ENCODE measurements around the gene VPS54.

Gene VPS54

DNA sequence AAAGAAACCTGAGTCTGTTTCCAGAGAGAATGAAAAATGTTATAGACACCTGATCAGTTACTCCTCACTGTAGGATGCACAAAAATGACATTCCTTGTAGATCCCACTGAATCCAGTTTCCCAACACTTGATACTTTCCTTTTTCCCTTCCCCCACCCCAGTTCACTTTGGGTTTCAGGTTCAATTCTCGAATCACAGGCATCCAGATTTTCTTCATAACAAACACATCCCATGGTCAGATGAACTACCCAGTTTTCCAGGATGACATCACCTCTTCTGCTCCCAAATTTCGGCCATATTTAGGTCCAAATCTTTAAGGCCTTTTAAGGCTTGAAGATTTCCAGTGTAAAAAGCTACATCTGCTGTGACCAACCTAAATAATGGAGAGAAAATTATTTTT lies 126.1 kb downstream of the VPS54 start:
- DNase-seq, result no peak

DNA sequence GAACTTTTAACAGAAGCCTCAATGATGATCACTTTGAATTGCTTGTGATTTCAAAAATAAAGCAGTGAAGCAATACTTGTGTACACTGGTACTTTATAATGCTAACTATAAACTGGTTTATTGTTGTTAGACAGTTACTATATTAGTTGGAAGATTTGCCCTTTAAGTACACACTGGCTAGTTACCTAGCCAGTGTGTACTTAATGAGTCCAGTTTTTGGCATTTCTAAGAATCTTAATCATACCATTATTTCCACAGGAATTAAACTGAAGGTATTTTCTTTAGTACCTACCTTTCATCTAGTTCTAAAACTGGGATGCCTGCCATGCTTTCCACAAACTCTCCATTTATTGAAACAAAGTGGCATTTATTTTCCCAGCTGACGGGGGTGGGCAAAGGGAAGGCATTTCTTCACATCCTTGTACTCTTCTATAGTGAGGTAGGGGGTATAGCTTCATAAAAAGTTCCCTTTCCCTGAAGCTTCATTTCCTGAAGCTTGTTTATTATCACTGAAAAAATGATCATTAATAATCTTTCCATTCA lies 127.7 kb downstream of the VPS54 start:
- no peak for DNase-seq

DNA sequence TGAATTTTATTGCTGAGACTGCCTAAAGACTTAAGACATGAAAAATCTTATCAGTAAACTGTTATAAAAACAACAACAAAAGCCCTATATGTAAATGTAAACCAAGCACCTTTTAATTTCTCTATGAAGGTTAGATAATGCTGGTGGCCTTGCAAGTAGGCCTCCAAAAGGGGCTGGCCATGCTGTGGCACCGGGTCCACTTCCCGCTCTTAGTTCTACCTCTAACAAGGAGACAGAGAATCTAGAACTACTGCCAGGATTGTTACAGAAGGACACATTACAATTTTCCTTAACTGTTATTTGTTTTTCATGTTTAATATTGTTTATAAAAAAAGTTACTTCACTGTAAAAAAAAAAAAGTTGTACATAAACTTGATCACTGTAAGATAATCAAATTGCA lies 128.6 kb downstream of the VPS54 start:
- no peak for DNase-seq

DNA sequence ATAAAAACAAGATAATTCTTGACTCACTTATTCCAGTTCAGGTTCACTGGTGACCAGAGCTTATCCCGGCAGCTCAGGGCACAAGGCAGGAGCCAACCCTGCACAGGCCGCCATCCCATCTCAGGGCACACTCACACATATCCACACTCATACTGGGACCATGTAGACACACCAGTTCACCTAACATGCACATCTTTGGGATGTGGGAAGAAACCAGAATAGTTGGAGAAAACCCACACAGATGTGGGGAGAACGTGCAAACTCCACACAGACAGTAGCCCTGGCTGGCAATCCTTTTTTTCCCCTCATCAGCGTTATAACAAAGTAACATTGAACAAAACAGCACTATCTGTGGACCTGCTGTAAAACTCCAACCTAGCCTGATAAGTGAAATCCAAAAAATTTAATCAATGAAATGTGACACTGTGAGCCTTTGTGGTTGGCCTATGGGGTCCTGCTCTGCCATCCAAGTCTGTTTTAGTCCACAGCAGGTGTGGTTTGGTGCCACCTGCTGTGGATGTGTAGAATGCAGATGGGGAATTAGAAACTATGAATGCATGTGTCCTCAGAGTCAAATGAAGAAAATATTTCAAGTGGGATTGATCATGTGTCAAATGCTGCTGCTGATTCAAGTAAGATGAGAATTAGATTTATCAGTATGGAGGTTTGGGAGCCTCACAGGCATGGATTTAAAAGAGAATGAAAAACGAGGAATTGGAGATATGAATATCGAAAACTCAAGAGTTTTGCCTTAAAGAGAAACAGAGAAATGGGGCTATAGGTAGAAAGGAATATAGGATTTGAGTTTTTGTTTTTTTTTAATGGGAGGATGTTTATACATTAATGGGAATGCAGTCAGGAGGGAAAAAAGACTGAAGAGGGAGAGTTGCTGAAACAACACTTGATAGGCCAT lies 130.5 kb downstream of the VPS54 start:
- peak; percentile 51 for DNase-seq

DNA sequence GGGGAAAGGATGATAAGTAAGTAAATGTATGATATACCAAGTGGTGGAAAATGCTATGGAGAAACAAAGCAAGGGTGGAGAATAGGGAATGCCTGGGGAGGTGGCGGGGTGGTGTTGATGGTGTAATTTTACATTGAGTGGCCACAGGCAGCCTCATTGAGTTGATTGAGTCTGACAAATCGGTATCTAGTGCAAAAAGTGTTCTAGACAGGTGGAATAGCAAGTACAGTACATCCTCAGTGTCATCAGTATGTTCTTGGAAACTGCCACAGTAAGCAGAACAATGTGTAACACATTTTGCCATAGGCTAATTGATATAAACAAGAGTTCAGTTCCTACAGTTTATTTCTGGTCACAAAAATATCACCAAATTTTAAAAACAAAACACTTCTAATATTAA lies 131.2 kb downstream of the VPS54 start:
- no peak for DNase-seq

DNA sequence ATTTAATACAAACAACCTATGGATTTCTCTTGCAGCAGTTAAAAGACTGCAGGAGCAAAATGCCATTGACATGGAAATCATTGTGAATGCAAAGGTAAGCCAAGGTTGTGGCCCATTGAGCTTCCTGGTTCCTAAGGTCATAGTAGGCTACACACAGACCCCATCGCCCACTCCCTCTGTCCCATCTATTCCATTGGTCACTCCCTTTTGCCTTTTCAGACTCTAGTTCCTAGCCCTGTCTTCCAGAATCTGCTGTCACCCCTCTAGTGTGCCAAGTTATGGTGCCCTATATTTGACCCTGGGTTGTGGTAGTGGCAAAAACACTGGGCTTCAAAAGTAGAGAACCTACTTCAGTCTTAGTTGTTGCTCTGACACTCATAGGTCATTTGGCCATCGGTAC lies 132.8 kb downstream of the VPS54 start:
- DNase-seq, result no peak

DNA sequence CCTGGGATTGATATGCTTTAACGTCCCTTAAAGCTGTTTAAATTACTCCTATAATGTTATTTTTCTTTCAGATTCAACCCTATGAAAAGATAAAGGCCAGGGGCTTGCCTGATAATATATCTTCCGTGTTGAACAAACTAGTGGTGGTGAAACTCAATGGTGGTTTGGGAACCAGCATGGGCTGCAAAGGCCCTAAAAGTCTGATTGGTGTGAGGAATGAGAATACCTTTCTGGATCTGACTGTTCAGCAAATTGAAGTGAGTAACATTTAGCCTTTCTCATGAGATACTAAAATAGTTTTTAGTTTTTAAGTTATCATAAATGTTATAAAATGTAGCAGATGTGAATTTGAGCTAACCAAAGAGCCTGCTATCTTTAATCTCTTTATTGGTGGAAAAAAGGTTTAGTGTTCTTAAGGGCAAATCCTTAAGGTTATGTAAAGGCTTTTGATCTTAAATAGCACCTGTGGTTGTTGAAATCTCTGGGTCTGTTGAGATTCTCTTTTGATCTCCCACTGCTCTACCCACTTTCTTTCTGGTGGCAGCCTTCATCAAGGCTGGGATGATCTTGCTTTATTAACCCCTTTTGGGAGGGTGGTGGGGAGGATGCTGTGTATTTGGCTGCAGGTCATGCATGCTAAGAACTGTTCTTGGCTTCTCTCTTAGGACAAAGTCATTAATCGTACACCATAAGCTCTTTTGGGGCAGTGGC lies 136.7 kb downstream of the VPS54 start:
- DNase-seq, result no peak

DNA sequence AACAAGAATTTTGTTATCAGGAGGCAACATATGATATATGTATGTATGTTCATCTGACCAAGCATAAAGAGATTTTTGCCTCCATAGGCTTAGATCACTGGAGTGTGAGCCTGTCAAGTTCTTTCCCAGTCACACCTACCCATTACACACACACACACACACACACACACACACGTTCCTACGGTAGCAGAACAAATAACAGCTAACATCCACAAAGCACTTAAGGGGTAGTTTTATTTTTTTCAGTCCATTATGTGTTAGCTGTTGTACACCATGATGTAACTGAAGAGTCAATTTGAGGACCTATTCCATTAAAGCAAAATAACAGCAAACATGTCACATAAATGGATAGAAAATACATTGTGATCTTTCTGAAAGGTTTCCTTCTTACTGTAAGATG lies 138.0 kb downstream of the VPS54 start:
- no peak for DNase-seq

DNA sequence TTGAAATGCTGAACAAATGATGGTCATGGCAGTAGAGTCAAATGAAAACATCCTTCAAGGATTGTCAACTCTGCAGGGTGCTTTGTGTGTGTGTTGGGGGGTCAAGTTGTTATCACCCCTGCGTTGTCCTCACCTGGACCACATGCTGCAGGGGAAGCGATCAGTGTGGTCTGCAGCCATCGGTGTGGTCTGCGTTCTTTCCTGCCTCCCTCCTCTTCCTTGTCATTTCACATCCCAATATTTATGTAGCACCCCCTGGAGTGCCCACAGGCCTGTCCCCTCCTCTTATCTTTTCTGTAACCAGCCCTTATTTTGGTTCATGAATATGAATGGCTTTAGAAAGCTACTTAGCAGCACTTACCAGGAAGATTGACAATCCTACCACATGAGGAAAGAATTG lies 138.6 kb downstream of the VPS54 start:
- DNase-seq, result no peak

DNA sequence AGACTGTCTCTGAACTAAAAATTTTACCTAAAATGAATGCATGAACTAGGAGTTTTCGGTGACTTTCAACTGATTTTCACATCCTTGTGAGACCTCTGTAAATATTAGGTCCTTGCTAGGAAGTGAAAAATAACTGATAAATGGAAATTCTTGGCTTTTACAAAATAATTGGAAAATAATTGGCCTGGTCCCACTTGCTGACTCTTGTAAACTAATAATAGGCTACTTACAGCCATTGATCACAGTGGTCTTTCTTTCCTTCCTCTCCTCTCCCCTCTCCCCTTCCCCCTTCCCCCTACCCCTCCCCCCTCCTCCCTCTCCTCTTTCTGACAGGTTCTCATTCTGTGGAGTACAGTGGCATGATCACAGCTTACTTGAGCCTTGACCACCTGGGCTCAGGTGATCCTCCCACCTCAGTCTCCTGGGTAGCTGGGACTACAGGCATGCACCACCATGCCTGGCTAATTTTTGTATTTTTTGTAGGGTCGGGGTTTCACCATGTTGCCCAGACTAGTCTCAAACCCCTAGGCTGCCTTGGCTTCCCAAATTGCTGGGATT lies 139.3 kb downstream of the VPS54 start:
- no peak for DNase-seq

DNA sequence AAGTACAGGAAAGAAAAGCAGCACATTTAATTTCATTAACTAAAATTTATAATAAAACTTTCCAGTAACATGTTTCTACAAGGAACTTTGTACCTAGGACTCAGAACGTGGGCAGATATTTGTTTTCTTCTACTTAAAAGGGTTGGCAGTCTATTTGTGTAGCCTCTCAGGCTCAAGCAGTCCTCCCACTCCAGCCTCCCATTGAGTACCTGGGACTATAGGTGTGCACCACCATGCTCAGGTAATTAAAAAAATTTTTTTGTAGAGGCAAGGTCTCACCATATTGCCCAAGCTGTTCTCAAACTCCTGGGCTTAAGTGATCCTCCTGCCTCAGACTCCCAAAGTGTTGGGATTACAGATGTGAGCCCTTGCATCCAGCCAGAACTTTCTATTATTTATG lies 140.7 kb downstream of the VPS54 start:
- no peak for DNase-seq

DNA sequence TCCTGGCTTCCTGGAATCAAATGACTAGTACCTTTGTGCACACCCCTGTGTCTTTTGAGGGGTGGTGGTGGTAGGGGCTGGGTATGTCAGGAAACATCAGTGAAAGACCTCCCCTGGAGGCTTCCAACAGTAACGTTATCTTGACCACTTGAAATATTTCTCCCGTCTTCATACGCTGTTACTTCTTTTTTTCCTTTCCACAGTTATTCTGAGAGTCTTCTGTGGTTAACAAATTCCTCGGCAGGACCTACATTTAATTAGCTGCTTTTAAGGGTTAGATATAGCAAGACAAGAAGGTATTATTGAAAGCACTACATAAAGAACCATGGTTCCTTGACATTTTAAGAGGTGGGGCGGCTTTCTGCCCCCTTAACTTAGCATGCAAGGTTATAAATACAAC lies 142.9 kb downstream of the VPS54 start:
- no peak for DNase-seq

DNA sequence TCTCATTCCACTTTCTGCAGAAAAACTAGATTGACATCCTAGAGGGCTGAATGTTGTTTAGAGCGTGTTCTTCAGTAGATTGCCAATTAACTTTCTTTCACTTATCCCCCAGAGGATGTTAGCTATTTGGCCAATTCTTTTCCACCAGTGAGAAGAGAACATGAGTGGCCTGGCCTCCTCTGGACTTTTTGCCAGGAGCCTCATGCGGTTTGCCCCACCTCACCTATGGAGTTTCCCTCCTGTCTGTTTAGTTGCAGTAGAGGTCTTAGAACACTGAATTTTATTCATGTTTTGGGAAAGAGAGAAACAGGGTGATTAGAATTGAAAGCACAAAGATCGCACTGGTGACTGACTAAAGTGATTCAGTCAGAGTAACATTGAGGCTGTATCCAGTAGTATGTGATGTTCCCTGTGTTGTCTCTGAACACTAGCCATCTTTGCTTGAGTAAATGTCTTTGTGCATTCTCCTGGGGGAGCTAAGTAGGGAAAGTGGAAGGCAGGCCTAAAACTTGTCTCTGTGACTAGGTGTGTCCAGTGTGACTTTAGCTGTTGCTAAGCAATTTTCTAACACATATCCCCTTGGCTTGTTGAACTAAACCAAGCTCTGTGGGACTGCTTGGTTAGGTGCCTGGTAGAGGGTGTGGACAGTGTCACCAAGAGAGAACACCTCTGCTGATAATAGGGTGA lies 143.5 kb downstream of the VPS54 start:
- DNase-seq, result no peak

DNA sequence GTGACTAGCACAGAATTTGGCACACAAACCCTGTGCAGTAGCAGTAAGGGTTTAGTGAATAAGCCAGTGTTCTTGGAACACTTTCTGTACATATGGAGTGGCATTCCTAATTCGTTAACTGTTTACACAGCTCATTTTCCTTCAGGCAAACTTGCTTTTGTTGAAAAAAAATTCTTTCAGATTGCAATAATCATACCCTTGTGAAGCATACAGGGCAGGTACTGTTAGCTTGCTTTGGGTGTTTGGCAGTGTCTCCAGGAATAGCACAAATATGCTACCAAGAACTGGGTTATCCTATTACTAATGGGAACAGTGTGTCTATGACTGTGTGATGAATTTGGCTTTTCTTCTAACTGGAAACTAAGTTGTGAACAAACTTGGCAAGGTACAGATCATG lies 144.1 kb downstream of the VPS54 start:
- DNase-seq, result no peak

DNA sequence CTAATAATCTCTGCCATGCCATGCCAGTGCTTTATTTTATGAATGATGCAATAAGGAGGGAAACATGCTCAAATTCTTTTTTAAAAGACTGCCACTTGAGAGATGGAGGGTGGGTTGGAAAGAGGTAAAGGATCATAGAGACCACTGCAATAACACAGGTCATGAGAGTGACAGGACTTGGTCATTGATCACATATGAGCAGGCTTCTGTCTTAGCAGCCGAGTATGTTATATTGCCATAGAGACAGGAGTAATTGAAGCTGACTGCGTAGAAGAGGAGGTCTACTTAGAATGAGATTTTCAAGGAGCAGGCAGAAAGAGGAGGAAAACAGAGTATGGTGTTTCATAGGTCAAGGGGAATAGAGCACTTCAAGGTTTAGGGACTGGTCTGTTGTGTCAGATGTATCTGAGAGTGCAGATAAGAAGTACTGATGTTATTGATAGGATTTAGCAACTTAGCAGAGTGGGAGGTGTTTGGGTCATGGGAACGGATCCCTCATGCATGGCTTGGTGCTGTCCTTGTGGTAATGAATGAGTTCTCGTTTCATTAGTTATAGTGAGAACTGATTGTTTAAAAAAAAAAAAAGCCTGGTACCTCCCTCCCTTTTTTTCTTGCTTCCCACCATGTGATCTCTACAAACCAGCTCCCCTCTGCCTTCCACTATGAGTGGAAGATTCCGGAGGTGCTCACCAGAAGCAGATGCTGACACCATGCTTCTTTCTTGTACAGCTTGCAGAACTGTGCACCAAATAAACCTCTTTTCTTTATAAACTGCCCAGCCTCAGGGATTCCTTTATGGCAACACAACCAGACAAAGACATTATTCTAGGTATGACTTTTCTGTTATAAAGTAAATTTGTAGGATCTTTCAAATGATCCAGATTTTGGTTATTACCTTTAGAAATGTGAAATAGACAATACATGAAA lies 144.8 kb downstream of the VPS54 start:
- DNase-seq, result no peak

DNA sequence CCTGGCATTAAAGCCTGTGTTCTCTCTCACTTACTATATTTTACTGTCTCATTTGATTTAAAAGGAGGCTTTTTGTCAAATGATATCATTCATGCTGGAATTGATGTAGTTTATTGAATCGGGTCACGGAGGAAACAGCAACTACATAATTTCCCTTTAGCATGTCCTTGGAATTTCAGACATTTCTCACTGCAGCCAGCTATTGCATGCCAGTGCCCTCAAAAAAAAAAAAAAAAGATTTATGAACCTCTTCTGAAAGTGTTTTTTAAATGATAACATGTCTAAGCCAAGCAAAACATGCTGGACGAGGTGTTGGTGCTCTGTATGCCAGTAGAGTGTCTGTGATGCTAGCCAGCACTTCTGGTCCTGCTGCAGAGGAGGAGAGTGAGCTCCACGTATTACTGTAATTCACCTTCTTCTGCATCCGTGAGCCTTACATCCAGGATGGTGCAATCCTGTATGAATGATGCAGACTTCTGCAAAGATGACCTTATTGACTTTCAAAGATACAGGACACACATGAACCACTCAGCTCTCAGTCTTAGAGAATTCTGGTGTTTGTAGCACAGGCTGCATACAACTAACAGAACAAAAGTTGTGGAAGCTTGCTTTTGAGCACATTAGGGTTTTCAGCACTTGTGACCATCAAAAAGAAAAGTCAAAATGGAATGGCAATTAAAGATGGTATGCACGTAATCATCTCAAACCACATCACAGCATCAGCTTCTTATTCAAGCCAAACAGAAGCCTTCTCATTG lies 146.5 kb downstream of the VPS54 start:
- no peak for DNase-seq

DNA sequence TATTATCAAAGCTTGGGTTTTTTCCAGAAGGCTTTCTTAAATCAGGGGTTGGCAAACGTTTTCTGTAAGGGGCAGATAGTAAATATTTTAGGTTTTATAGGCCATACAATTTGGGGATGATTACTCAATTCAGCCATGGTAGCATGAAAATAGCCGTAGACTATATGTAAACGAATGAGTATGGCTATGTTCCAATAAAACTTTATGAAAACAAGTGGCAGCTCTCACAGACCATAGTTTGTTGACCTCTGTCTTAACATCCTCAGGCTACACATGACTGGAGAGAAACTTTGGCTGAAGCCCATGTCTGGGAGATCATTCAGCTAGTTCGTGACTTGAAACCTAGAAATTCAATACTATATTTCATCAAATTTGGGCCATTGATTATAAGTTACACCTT lies 147.4 kb downstream of the VPS54 start:
- no peak for DNase-seq

DNA sequence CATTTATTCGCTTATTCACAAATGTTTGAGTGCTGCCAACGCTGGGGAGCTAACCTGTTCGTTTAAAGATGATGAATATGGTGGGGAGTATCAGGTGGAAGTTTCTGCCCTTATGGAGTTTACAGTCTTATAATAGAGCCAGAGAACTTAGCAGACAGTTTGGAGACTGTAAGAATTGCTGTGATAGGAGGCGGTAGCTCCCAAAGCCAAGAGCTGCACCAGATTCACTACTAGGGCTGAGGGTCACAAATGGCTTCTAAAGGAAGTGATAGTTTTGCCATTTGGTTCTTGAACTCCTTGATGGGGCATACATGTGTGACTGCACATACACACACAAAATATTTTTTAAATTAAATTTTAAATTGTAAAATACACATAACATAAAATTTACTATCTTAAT lies 148.5 kb downstream of the VPS54 start:
- DNase-seq, result no peak

DNA sequence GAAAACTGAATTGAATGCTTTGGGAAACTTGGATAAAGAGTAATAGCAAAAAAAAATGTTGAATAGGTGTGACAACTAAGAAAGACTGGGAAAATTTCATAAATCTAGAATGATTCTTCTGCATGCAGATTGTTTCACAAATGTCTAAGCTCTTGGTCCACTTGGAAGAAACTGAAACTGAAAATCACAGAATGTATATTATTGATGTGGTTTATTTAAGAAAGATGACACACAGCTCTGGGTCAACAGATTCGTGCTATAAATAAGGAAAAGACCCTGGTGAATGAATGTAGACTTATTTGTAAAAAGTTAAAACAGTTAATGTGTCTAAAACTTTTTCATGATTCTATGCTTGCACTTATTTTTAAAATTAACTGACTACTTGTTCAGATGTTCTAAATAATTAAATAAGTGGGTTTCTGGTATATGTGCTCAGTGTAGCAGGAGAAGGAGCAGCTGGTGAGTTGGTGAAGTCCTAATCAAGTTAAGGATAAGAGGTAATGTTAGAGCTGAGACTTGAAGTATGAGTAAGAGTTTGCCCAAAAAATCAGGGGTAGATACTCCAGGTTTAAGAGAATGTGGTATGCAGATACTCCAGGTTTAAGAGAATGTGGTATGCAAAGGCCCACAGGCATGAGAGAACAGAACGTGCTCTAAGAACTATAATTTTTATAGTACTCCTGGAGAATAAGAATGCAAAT lies 153.1 kb downstream of the VPS54 start:
- DNase-seq, result no peak

DNA sequence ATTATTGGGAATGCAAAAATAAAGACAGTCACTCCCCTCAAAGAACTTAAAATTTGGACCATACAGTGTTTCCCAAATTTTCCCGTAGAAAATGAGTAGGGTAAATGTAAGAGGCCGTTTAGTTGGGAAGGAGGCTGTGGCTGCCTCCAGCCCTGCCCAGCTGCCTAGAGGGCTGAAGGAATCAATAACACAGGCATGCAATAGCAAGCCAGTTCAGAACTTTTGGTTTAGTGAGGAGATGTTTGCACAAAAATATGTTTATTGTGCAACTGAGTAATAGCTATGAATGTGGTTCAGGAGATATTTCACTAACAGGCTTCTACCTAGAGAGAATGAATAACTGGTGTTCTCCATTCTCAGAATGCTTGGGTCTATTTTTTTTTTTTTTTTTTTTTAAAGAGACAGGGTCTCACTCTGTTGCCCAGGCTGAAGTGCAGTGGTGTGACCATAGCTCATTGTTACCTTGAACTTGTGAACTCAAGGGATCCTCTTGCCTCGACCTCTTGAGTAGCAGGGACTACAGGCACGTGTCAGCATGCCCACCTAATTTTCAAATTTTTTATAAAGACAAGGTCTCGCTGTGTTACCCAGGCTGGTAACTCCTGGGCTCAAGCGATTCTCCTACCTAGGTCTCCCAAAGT lies 153.9 kb downstream of the VPS54 start:
- DNase-seq, result no peak
